DND-41 (cell line): ENCODE results near the gene GLT8D1.

Source experiments
- EZH2 ChIP-seq: IDR thresholded peaks from 3 replicates; pipeline ENCODE4 v1.6.1; 2012; ENCODE audit warnings: borderline replicate concordance, low read depth, mild to moderate bottlenecking, moderate library complexity, low read length, inconsistent platforms; ENCODE audit not compliant: severe bottlenecking
- TF ChIP-seq, protein P1 (sequence below): IDR thresholded peaks from 2 replicates; pipeline ENCODE4 v1.5.1; 2012; ENCODE audit warnings: borderline replicate concordance, low read length, moderate library complexity, mild to moderate bottlenecking; ENCODE audit not compliant: poor library complexity, severe bottlenecking; ENCODE audit errors: extremely low read depth

DNA sequence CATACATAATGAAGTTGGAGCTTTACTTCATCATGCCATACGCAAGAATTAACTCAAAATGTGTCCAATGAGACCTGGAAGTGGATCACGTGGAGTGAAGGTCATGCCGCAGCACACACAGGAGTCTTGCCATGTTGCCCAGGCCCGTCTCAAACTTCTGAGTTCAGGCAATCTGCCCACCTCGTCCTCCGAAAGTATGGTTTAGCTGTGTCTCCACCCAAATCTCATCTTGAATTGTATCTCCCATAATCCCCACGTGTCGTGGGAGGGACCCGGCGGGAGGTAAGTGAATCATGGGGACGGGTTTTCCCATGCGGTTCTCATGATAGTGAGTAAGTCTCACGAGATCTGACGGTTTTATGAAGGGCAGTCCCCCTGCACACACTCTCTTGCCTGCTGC is 26.0 kb upstream of the GLT8D1 start:
- TF ChIP-seq, protein P1, sequence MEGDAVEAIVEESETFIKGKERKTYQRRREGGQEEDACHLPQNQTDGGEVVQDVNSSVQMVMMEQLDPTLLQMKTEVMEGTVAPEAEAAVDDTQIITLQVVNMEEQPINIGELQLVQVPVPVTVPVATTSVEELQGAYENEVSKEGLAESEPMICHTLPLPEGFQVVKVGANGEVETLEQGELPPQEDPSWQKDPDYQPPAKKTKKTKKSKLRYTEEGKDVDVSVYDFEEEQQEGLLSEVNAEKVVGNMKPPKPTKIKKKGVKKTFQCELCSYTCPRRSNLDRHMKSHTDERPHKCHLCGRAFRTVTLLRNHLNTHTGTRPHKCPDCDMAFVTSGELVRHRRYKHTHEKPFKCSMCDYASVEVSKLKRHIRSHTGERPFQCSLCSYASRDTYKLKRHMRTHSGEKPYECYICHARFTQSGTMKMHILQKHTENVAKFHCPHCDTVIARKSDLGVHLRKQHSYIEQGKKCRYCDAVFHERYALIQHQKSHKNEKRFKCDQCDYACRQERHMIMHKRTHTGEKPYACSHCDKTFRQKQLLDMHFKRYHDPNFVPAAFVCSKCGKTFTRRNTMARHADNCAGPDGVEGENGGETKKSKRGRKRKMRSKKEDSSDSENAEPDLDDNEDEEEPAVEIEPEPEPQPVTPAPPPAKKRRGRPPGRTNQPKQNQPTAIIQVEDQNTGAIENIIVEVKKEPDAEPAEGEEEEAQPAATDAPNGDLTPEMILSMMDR, result no peak
- no peak for TF ChIP-seq EZH2
